Measurements from ENCODE around the gene DERA. TPM values are rescaled to one million over a fixed set of nuclear protein-coding genes. Genes with fewer than 3 reads are reported as not detected.

DERA gene
- total and polyA plus RNA-seq, 2 of the 8 experiments (the other 6 are each of a cell fraction or from before 2014, with no cell fraction given), result 13.1 to 17.1 TPM

DNA sequence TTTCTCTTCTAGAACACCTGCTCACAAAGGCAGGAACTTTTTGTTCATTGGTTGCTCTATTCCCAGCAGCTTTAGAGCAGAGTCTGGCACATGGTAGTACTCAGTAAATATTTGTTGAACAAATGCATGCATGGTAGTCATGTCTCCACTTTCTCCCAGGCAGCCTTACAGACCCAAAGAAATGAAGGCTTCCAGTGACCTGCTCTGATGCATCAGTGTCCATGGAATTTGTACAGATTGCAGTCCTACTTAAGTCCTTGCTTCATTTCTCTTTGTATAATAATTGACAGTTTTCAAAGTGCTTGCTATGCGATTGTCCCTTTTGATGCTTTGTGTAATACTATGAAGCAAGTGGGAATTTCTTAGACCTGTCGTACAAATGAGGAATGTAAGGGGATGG, 119.6 kb downstream of the DERA start:
- POLR2A ChIA-PET (ENCODE audit: partially characterized antibody), result no interaction called here
- Histone ChIP-seq H2BK120ac (replicated peaks; ENCODE audit: low read depth, low read length) (no peak overlapping the region), H4K5ac (ENCODE audit: insufficient read length, low read depth, low read length) (no peak overlapping the region), H3K27me3 (replicated peaks in 1 of 4; ENCODE audit: control insufficient read depth in 3 of 4, extremely low read depth in 1 of 4, insufficient read depth in 3 of 4, low read length in 3 of 4) (no peaks in the 10 kb centered on the region), H3K4me3 (ENCODE audit: extremely low read depth in 1 of 4, insufficient read depth in 2 of 4, low read depth in 3 of 4, low read length in 4 of 4) (no peak overlapping the region), H4K20me1 (replicated peaks in 1 of 2; ENCODE audit: control insufficient read depth in 1 of 2, insufficient read depth in 2 of 2, low read length in 2 of 2) (no peaks in the 10 kb centered on the region), H2BK15ac (ENCODE audit: low read length) (no peak overlapping the region), H3K9ac (replicated peaks in 1 of 4; ENCODE audit: extremely low read depth in 1 of 4, low read depth in 3 of 4, low read length in 3 of 4) (no peak overlapping the region), H3K36me3 (ENCODE audit: control insufficient read depth in 2 of 4, insufficient read depth in 4 of 4, low read length in 3 of 4) (no peaks in the 10 kb centered on the region), H3K79me1 (ENCODE audit: low read depth, low read length) (no peaks in the 10 kb centered on the region), H3K4ac (replicated peaks; ENCODE audit: insufficient read length, low read depth, low read length) (no peak overlapping the region), H2BK20ac (ENCODE audit: low read length) (no peak overlapping the region), H3K4me2 (ENCODE audit: insufficient read depth in 1 of 2, low read depth in 2 of 2, low read length in 2 of 2) (no peak overlapping the region), H3K14ac (ENCODE audit: insufficient read length) (no peak overlapping the region), H2BK5ac (ENCODE audit: low read depth, low read length) (no peak overlapping the region), H3K9me3 (ENCODE audit: insufficient read depth in 2 of 2, low read depth in 1 of 2, low read length in 1 of 2) (no peaks in the 10 kb centered on the region), H3K23ac (ENCODE audit: insufficient read length) (no peak overlapping the region), H2AFZ (ENCODE audit: low read length) (no peak overlapping the region), H2AK5ac (ENCODE audit: low read depth, low read length) (no peak overlapping the region), H3K4me1 (replicated peaks in 1 of 4; ENCODE audit: control insufficient read depth in 3 of 4, insufficient read depth in 4 of 4, low read length in 3 of 4) (0 out of 7 replicates have a peak, but pooled peaks cover 0 to 7% (median 0%) of the 10 kb centered on the region in 4 experiments), H3K18ac (ENCODE audit: extremely low read depth, low read length) (no peak overlapping the region), H3K56ac (replicated peaks; ENCODE audit: insufficient read length, low read depth, low read length) (no peak overlapping the region), H4K8ac (ENCODE audit: extremely low read depth, insufficient read depth, low read length) (no peak overlapping the region), H3K23me2 (ENCODE audit: low read depth, low read length) (no peaks in the 10 kb centered on the region; the same call in 1 of the 2 replicates), H3K79me2 (ENCODE audit: control insufficient read depth in 1 of 2, insufficient read depth in 2 of 2, low read length in 2 of 2) (no peaks in the 10 kb centered on the region), H4K91ac (replicated peaks; ENCODE audit: insufficient read length, low read length) (no peak overlapping the region), H3K27ac (ENCODE audit: low read depth, low read length) (no peak overlapping the region), H2BK12ac (ENCODE audit: low read depth, low read length) (no peak overlapping the region)
- no peak for FAIRE-seq
- 88% methylated on average over 2 of the region's 2 CpGs; no CpG with 5 or more reads in 1 of the 2 experiments for WGBS, 2 experiments (ENCODE audit: extremely low coverage in 1 of 2, insufficient coverage in 1 of 2, insufficient read length in 1 of 2, insufficient replicate concordance in 2 of 2, low coverage in 1 of 2, low lambda C conversion rate in 2 of 2, missing lambda C conversion rate in 1 of 2)
- CTCF ChIA-PET (ENCODE audit: partially characterized antibody), result no interaction called here
- TF ChIP-seq KDM4A (IDR thresholded peaks at IDR 0.05; ENCODE audit: low read depth, low read length, severe bottlenecking) (no peak), FOSL1 (IDR thresholded peaks at IDR 0.05; ENCODE audit: insufficient read depth, low read depth, low read length) (no peak), JUND (IDR thresholded peaks at IDR 0.05; ENCODE audit: low read length) (no peak)
- no peak for DNase-seq (ENCODE audit: low read depth in 1 of 2, low spot score in 2 of 2)
